CD4-positive, alpha-beta T cell treated with Interferon gamma for 1 hour (primary cell): Measurements from ENCODE around the gene PTK7.

Experiments
- DNase-seq: peaks from one replicate; pipeline ENCODE4 v3.0.0-alpha.2; 2020

Gene PTK7

DNA sequence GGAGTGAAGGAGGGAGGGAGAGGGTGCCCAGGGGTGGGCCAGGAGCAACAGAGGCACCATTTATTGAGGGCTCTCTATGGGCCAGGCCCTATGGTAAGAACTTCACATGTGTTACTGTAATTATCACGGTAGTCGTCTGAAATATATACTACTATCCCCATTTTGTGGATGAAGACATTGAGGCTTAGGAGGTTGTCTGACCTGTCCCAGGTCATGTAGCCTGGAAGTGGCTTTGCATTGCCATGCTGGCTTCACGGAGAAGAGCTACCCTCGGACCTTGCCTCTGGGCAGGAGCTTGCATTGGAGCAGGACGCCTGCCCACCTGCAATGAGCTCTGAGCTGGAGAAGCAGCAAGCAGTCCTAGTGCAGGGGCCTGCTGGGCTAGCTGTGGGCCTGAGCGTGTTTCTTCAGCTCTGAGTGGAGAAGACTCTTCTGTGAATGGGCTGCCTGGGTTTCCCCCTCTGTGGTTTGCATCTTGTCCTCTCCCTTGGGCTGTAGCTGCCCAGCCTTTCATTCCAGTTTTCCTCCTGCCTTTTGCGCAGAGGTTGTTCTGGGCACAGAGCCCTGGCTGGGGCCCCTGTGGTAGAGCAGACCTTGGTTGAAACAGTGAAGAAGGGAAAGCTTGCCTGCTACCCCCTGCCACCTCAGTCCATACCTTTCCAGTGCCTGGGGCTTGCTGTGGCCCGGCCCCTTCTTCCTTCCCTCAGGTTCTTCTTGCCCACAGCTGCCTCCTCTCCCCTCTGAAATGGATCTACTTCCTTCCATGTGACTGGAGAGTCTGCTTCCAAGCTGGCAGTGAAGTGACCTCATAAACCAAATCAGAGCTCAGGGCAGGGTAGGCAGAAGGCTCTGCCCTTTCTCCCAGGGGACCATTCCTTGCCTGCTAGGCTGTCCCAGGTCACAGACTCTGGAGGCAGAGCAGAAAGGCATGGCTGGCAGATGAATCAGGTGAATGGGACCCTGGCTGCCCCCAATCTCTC, 70.9 kb downstream of the PTK7 start:
- DNase-seq, result no peak

DNA sequence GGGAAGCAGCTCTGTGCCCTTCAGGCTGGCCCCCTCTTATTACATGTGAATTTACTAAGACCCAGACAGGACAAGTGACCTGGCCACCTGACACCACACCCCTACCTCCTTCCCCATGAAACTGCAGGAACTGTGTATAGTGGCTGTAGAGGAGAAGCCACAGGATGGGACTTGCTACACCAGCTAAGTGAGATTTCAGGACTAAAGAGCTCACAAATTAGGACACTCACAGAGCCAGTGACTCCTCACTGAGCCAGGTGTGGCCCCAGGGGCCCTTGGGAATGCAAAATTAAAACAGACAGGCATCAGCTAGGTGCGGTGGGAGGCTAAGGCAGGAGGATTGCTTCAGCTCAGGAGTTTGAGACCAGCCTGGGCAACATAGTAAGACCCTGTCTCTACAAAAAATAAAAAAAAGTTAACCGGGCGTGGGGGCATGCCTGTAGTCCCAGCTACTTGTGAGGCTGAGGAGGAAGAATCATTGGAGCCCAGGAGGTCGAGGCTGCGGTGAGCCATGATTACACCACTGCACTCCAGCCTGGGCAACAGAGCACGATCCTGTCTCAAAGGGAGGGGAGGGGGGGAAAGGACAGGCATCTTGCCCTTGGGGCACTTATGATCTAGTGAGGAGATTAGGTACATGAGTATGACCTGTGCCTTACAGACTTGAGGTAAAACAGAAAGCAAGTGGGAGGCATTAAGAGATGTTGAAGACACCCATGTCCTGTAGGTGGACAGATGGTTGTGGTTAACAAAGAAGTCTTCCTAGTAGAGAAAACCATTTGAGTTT, 71.8 kb downstream of the PTK7 start:
- DNase-seq, result no peak

DNA sequence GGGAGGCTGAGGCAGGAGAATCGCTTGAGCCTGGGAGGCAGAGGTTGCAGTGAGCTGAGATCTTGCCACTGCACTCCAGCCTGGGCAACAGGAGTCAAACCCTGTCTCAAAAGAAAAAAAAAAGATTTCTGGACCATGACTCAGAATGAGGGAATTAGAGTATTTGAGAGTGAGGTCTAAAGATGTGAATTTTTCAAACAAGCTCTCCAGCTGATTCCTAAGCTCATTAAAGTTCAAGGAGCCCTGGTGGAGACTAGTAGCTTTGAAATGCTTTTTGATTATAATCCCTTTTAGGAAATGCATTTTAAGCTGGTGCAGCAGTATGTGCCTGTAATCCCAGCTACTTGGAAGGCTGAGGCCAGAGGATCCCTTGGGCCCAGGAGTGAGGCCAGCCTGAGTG, 73.2 kb downstream of the PTK7 start:
- DNase-seq, result no peak

DNA sequence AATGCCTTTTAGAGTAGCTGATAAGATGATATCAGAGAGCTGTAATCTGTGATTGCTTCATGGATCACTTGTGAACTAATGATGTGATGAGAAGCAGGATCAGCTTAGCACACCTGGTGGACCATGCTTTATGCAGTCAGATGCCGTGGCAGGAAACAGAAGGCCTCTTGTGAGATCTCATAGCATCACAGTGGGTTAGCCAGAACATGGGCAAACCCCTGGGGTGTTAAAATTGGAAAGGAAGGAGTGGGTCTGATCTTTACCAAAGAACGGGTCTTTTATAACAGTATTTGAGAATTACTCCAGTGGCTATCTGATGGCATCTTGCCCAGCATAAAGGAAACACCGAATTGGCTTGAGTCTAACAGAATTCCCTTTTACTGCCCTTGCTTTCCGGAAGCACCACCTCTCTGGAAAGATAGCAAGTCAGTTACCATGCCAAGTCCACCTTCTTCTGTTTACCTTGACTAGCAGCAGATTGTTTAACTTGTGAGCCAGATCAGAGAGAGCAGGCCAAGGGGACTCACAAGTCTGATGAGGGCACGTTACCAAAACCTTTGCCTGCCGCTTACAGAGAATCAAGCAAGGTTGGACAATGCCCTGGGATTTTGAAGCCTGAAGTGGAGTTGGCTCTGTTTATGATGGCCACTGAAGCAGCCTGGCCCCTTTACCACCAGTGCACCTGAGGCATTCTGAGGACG, 74.1 kb downstream of the PTK7 start:
- no peak for DNase-seq

DNA sequence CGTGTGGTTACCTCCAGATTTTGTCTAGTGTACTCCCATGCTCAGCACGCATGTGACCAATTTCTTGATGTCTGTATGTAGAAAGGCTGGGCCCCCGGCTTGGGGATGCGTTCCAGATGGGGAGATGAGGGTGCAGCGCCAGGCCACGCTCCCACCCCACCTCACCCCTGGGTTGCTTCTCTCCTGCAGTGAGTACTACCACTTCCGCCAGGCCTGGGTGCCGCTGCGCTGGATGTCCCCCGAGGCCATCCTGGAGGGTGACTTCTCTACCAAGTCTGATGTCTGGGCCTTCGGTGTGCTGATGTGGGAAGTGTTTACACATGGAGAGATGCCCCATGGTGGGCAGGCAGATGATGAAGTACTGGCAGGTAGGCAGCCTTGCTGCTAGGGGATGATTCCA, 83.5 kb downstream of the PTK7 start:
- DNase-seq, result no peak

DNA sequence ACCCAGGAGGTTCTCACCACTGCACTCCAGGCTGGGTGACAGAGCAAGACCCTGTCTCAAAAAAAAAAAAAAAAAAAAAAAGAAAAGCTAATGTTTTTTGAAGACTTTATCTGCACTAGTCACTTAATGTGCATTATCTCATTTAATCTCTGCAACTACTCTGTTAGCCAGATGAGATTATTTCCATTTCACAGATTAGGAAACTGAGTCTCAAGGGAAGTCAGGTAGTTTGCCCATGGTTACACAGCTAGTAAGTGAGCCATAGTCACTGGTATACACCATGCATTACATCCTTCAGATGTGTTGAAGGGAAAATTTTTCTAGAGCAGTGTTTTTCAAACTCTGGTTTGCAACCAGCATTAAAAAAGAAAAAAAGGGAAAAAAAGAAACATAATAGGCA, 87.8 kb downstream of the PTK7 start:
- DNase-seq, result no peak

DNA sequence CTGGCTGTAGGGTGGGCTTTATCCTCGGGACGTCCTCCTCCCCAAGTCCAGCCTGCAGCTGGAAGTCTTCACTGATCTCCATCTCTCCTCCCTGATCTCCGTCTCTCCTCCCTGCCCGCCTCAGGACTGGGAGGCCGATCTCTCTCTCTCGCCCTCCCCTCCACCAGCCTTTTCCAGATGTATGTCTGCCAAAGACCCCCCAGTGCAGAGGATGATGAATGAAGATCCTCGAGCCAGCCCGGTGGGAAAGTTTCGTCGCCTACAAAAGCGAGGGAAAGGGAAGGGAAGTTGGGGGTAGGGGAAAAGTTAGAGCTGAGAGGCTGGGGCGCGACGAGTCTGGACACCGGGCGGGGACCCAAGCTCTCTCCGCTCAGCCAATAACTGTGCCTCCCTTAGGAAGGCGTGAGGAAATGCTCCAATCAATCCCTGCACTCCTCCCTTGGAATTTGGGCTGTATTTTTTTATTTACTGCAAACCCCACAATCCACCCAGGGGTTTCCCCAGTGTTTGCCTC, 94.4 kb downstream of the PTK7 start:
- DNase-seq, result no peak

DNA sequence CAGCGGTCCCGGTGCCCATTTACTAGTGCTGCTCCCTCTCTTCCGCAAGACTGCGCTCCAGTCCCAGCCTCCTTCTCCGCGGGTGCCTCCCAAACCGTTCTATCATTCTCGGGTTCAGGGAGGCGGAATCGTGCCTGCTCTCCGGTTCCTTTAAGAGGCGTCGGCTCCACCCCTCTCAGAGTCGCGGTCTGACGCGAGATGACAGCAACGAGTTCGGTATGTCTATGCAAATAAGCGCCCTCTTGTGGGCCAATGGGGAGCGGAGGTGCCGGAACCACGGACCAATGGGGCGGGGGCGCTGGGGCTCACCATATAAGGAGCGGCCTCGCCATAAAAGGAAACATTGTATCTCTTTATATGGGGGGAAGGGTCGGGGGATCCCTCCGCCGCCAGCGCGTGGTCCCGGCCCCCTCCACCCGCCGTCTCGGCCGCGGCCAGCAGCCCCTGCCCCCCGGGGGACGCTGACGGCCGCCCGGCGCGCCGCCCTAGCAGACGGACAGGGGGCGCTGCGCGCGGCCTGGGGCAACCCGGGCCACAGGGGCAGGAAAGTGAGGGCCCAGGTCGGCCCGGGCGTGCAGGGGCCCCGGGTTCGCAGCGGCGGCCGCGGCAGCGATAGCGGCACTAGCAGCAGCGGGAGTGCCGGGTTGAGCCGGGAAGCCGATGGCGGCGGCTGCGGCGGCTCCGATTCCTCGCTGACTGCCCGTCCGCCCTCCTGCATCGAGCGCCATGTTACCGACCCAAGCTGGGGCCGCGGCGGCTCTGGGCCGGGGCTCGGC, 95.0 kb downstream of the PTK7 start, which contains the start of gene SRF:
Gene SRF (plus strand): TSS at position 339 of the 776 bp plus-strand sequence. CDS start 388 bp downstream, at position 727.
- peak; percentile 98 for DNase-seq

DNA sequence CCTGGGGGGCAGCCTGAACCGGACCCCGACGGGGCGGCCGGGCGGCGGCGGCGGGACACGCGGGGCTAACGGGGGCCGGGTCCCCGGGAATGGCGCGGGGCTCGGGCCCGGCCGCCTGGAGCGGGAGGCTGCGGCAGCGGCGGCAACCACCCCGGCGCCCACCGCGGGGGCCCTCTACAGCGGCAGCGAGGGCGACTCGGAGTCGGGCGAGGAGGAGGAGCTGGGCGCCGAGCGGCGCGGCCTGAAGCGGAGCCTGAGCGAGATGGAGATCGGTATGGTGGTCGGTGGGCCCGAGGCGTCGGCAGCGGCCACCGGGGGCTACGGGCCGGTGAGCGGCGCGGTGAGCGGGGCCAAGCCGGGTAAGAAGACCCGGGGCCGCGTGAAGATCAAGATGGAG, 95.6 kb downstream of the PTK7 start:
- no peak for DNase-seq

DNA sequence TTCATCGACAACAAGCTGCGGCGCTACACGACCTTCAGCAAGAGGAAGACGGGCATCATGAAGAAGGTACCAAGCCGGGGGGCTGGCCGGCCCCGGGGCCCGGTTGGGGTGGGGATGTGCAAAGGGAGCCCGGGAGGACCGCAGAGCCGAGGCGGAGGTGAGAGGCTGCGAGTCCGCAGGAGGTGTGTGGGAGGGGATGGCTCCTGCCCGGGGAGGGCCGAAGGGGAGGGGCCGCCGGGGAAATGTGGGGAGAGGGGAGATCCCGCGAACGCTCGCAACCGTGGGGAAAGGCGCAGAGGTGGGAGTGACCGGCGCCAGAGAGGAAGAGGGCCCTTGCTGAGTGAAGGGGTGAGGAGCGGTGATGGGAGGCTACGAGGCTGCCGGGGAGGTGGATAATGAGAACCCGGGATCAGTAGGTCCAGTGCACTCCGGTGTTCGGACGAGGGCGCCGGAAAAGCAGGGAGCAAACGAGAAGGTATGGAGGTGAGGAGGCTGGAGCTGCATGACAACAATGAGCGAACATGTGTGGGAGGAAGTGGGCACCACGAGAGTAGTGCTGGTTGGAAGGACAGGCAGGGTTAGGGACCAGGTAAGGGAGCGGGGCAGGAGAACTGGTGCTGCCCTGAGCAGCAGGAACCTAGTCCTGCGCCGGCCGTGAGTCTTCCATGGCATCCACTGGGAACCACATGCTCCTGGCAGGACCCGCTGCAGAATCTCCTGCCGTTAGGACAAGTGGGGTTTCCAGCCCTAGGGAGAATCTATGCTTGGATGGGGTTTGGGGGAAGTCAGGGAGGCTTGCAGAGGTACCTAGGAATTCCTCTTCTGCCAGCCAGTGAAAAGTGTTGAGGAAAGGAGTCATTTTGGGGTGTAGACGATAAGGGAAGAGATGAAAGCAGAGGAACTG, 96.2 kb downstream of the PTK7 start:
- peak; percentile 29 for DNase-seq

DNA sequence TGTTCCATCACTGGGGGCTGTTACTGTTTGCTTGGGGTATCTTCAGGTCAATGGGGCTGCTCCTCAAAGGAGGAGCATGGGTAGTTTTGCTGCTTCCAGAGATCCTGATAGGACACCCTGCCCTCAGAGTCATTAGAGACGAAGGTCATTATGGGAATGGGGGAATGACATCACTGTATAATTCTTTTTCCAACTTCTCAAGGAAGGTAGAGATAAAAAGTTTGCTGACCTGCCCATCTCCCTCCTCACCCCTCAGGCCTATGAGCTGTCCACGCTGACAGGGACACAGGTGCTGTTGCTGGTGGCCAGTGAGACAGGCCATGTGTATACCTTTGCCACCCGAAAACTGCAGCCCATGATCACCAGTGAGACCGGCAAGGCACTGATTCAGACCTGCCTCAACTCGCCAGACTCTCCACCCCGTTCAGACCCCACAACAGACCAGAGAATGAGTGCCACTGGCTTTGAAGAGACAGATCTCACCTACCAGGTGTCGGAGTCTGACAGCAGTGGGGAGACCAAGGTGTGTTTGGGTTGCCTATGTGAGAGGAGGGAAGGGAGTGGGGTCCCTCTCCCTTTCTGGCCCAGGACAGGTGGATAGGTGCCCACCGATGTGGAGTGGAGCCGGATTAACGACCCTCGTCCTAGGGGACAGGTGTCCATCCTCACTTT, 97.6 kb downstream of the PTK7 start:
- DNase-seq, result no peak

DNA sequence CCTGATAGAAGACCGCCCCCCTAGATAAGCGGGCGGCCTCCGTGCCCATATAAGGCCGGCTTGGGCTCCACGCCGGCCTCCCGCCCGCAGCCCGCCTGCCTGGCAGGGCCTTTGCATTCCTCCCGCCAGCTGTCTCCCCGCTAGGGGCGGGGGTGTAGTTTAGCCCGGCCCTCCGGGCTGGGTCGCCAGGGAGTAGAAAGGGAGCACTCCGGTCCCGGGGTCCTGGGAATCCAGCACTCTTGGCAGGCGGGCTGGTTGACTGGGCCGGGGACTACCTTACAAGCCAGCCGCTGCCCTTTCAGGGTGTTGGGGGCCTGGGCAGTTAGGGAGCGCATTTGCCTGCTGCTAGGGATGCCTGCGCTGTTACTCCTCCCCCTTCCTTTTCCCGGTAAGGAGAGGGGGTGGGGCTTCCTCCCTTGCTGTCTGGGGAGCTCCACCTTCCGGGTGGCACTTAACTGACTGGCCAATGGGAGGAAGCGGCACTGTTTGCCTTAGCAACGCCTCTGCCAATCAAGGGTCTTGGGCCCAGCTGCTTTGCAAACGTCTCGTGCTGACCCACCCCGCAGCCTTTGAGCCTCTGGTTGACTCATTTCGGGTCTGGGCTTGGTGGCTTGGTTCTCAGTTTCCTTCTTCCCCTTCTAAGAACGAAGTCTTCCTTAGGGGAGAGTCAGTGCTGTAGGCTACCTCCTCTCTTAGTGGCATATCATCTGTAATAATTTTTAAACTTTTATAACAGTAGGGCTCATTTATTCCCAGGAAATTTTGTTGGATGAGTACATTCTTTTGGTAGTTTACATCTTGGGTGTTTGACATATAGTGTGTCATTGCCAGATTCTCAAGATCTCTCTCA, 98.4 kb downstream of the PTK7 start:
- peak; percentile 98 for DNase-seq

DNA sequence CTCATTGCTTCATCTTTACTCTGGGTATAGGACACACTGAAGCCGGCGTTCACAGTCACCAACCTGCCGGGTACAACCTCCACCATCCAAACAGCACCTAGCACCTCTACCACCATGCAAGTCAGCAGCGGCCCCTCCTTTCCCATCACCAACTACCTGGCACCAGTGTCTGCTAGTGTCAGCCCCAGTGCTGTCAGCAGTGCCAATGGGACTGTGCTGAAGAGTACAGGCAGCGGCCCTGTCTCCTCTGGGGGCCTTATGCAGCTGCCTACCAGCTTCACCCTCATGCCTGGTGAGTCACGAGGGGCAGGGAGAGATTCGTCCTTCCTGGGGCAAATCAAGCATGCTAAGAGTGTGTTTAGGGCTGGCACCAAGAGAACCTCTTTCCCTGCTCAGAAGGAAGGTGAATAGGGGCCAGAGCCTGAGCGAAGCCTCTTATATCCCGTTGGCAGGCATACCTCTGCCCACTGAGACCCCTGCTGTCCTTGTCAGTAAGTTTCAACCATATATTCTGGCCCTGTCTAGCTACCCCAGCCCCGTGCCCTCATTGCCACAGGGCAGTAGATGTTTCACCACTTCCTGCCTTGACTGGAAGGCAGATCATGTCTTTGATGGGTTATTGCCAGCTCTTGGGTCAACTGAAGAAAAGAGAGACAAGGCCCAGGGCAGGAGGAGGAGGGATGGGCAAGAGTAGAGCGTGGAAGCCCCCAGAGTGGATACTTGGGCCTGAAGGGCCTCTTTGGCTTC, 99.7 kb downstream of the PTK7 start:
- DNase-seq, result no peak

DNA sequence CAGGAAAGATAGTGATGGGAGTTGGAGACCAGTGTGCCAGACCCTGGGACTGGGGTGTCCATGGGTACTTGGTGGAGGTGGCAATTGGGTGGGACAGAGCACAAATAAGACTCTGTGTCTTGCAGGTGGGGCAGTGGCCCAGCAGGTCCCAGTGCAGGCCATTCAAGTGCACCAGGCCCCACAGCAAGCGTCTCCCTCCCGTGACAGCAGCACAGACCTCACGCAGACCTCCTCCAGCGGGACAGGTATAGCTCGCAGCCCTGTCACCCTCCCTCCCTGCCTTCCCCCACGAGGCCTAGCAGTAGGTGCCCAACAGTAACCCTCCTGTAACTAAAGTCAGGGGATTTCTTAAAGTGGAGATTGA, 100.3 kb downstream of the PTK7 start:
- no peak for DNase-seq

DNA sequence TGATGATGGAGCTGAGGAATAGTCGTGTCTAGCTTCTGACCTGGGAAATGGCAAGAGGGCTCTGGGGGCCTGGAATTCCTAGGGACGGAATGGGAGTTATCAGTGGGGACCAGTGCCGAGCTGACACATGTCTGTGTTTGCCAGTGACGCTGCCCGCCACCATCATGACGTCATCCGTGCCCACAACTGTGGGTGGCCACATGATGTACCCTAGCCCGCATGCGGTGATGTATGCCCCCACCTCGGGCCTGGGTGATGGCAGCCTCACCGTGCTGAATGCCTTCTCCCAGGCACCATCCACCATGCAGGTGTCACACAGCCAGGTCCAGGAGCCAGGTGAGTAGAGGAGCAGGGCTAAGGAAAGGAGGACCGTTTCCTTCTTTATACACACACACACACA, 102.0 kb downstream of the PTK7 start:
- DNase-seq, result no peak

DNA sequence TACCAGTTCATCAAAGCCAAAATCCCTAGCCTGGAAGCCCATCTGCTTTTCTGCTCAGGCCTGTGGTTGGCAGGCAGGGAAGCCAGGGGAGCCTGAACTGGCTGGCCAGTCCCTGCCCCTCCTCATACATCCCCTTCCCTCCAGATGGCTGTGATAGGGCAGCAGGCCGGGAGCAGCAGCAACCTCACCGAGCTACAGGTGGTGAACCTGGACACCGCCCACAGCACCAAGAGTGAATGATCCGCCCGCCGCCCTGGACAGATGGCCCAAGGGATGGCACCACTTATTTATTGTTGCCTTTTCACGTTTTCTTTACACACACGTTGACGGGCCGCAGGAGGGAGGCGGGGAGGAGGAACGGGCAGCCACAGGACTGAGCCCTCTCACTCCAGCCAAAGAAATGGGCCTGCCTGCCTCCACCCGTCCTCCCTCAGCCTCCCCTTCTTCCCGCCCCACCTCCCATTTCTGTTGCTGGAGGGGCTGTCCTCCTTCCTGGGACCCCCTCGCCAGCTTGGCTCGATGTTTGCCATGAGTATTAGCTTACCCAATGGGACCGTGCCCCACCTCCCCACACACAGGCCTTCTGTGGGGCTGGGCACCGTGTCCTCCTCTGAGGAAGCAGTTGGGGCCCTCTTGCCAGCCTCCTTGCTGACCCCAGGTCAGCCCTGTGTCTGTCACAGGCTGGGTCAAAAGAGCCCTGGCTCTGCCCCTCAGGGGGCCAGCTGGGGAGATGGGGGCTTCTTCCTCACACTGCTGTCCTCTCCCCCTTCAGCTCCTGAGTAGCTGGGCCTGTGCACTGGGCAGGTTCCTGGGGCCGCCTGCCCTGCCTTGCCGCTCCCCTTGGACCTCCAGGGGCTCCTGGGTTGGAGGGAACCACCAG, 103.1 kb downstream of the PTK7 start:
- no peak for DNase-seq

DNA sequence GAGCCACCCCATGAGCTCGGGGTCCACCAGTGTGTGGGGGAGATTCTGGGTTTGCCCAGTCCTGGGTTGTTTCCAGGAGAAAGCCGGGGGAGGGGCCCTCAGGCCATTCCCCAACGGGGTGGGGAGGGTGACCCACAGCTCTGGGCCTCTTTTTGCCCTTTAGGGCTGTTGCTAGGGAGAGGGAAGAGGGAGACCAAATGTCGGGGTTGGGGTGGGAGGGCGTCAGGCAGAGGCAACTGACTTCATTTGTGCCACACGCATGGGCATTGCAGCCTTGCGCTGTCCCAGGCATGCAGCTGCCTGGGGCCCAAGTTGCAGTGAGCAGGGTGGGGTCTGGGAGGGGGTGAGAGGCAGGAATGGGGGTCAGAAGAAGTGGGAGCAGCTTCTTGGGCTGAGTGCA, 103.9 kb downstream of the PTK7 start:
- DNase-seq, result no peak

DNA sequence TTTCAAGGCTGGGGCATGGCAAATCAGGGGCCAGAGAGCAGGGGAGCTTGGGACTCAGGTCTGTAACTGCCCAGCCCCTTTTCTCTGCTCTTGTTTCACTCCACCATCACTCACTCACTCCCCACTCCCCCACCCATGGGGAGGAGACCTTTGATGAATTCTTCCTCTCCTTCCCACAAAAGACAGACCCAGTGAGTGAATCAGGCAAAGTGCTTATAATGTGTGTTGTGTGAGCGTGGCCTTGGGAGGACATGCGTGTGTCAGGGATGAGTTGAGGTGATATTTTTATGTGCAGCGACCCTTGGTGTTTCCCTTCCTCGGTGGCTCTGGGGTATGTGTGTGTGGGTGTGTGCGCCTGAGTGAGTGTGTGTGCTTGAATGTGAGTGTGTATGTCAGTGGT, 104.9 kb downstream of the PTK7 start:
- no peak for DNase-seq
